ENCODE measurements around the gene POLR2E.

POLR2E gene

GRCh38 chr19:1074544-1075283 is 20.5 kb downstream of the POLR2E start:
- peaks cover 6% of the 10 kb centered on the region for H3K36me3 ChIP-seq (ENCODE audit: control insufficient read depth, insufficient read depth, low read length)
- H3K27ac ChIP-seq (ENCODE audit: low read length): no peak overlapping the region
- peaks cover 2% of the 10 kb centered on the region; the same call in 1 of the 2 replicates for H3K4me1 ChIP-seq (ENCODE audit: control insufficient read depth, insufficient read depth, low read length)
- no peaks in the 10 kb centered on the region for H3K9me3 ChIP-seq (ENCODE audit: control insufficient read depth, insufficient read depth, low read length)
- no peak for DNase-seq (ENCODE audit: low read depth, low spot score)
- H3K4me3 ChIP-seq (ENCODE audit: low read length): no peak overlapping the region
- no CpG with 5 or more reads among the region's 54 CpGs for WGBS (ENCODE audit: insufficient coverage, insufficient read length)
- H3K27me3 ChIP-seq (ENCODE audit: control insufficient read depth, insufficient read depth, low read length): no peaks in the 10 kb centered on the region

GRCh38 chr19:1073956-1074517 is 21.1 kb downstream of the POLR2E start:
- H3K27me3 ChIP-seq (ENCODE audit: control insufficient read depth, insufficient read depth, low read length): no peaks in the 10 kb centered on the region
- H3K27ac ChIP-seq (ENCODE audit: low read length): no peak overlapping the region
- no peak overlapping the region for H3K4me3 ChIP-seq (ENCODE audit: low read length)
- no peaks in the 10 kb centered on the region for H3K9me3 ChIP-seq (ENCODE audit: control insufficient read depth, insufficient read depth, low read length)
- no CpG with 5 or more reads among the region's 28 CpGs for WGBS (ENCODE audit: insufficient coverage, insufficient read length)
- peaks cover 2% of the 10 kb centered on the region; the same call in 1 of the 2 replicates for H3K4me1 ChIP-seq (ENCODE audit: control insufficient read depth, insufficient read depth, low read length)
- no peak for DNase-seq (ENCODE audit: low read depth, low spot score)
- peaks cover 6% of the 10 kb centered on the region for H3K36me3 ChIP-seq (ENCODE audit: control insufficient read depth, insufficient read depth, low read length)

GRCh38 chr19:1073063-1073955 is 21.9 kb downstream of the POLR2E start:
- peaks cover 2% of the 10 kb centered on the region; the same call in 1 of the 2 replicates for H3K4me1 ChIP-seq (ENCODE audit: control insufficient read depth, insufficient read depth, low read length)
- no peak for DNase-seq (ENCODE audit: low read depth, low spot score)
- H3K27me3 ChIP-seq (ENCODE audit: control insufficient read depth, insufficient read depth, low read length): no peaks in the 10 kb centered on the region
- no peaks in the 10 kb centered on the region for H3K9me3 ChIP-seq (ENCODE audit: control insufficient read depth, insufficient read depth, low read length)
- WGBS (ENCODE audit: insufficient coverage, insufficient read length): no CpG with 5 or more reads among the region's 30 CpGs
- H3K27ac ChIP-seq (ENCODE audit: low read length): no peak overlapping the region
- H3K4me3 ChIP-seq (ENCODE audit: low read length): no peak overlapping the region
- peaks cover 6% of the 10 kb centered on the region for H3K36me3 ChIP-seq (ENCODE audit: control insufficient read depth, insufficient read depth, low read length)

GRCh38 chr19:1072371-1073015 is 22.7 kb downstream of the POLR2E start:
- Histone ChIP-seq H3K27me3 (ENCODE audit: control insufficient read depth, insufficient read depth, low read length) (no peaks in the 10 kb centered on the region), H3K9me3 (ENCODE audit: control insufficient read depth, insufficient read depth, low read length) (no peaks in the 10 kb centered on the region), H3K36me3 (ENCODE audit: control insufficient read depth, insufficient read depth, low read length) (peaks cover 6% of the 10 kb centered on the region), H3K27ac (ENCODE audit: low read length) (no peak overlapping the region), H3K4me1 (ENCODE audit: control insufficient read depth, insufficient read depth, low read length) (peaks cover 2% of the 10 kb centered on the region; the same call in 1 of the 2 replicates), H3K4me3 (ENCODE audit: low read length) (no peak overlapping the region)
- no peak for DNase-seq (ENCODE audit: low read depth, low spot score)
- WGBS (ENCODE audit: insufficient coverage, insufficient read length): no CpG with 5 or more reads among the region's 11 CpGs

- Histone ChIP-seq H3K27me3 (ENCODE audit: control insufficient read depth, insufficient read depth, low read length) (no peaks in the 10 kb centered on the region), H3K36me3 (ENCODE audit: control insufficient read depth, insufficient read depth, low read length) (peaks cover 6% of the 10 kb centered on the region), H3K9me3 (ENCODE audit: control insufficient read depth, insufficient read depth, low read length) (no peaks in the 10 kb centered on the region), H3K27ac (ENCODE audit: low read length) (no peak overlapping the region), H3K4me3 (ENCODE audit: low read length) (peak overlapping the region; percentile 66), H3K4me1 (ENCODE audit: control insufficient read depth, insufficient read depth, low read length) (peaks cover 2% of the 10 kb centered on the region; the same call in 1 of the 2 replicates)
- WGBS (ENCODE audit: insufficient coverage, insufficient read length): no CpG with 5 or more reads among the region's 99 CpGs
- no peak for DNase-seq (ENCODE audit: low read depth, low spot score)
Measured at GRCh38 chr19:1070931-1071791, 24.0 kb downstream of the POLR2E start.

GRCh38 chr19:1070576-1070930 is 24.6 kb downstream of the POLR2E start:
- Histone ChIP-seq H3K9me3 (ENCODE audit: control insufficient read depth, insufficient read depth, low read length) (no peaks in the 10 kb centered on the region), H3K36me3 (ENCODE audit: control insufficient read depth, insufficient read depth, low read length) (peaks cover 6% of the 10 kb centered on the region), H3K27me3 (ENCODE audit: control insufficient read depth, insufficient read depth, low read length) (no peaks in the 10 kb centered on the region), H3K4me1 (ENCODE audit: control insufficient read depth, insufficient read depth, low read length) (peaks cover 5% of the 10 kb centered on the region; the same call in 1 of the 2 replicates), H3K27ac (ENCODE audit: low read length) (no peak overlapping the region), H3K4me3 (ENCODE audit: low read length) (peak overlapping the region; percentile 66; the same call in 1 of the 2 replicates)
- no CpG with 5 or more reads among the region's 21 CpGs for WGBS (ENCODE audit: insufficient coverage, insufficient read length)
- DNase-seq (ENCODE audit: low read depth, low spot score): no peak

- no peak for DNase-seq (ENCODE audit: low read depth, low spot score)
- no peaks in the 10 kb centered on the region for H3K27me3 ChIP-seq (ENCODE audit: control insufficient read depth, insufficient read depth, low read length)
- WGBS (ENCODE audit: insufficient coverage, insufficient read length): no CpG with 5 or more reads among the region's 25 CpGs
- H3K27ac ChIP-seq (ENCODE audit: low read length): no peak overlapping the region
- no peak overlapping the region for H3K4me3 ChIP-seq (ENCODE audit: low read length)
- no peaks in the 10 kb centered on the region for H3K9me3 ChIP-seq (ENCODE audit: control insufficient read depth, insufficient read depth, low read length)
- peaks cover 3% of the 10 kb centered on the region for H3K36me3 ChIP-seq (ENCODE audit: control insufficient read depth, insufficient read depth, low read length)
- H3K4me1 ChIP-seq (ENCODE audit: control insufficient read depth, insufficient read depth, low read length): peaks cover 7% of the 10 kb centered on the region; the same call in 1 of the 2 replicates
Measured at GRCh38 chr19:1069009-1069779, 26.0 kb downstream of the POLR2E start.

GRCh38 chr19:1068009-1069001 is 26.9 kb downstream of the POLR2E start:
- H3K27ac ChIP-seq (ENCODE audit: low read length): no peak overlapping the region
- no peaks in the 10 kb centered on the region for H3K9me3 ChIP-seq (ENCODE audit: control insufficient read depth, insufficient read depth, low read length)
- H3K36me3 ChIP-seq (ENCODE audit: control insufficient read depth, insufficient read depth, low read length): no peaks in the 10 kb centered on the region; the same call in 1 of the 2 replicates
- peaks cover 10% of the 10 kb centered on the region for H3K4me1 ChIP-seq (ENCODE audit: control insufficient read depth, insufficient read depth, low read length)
- no peak for DNase-seq (ENCODE audit: low read depth, low spot score)
- H3K27me3 ChIP-seq (ENCODE audit: control insufficient read depth, insufficient read depth, low read length): no peaks in the 10 kb centered on the region
- WGBS (ENCODE audit: insufficient coverage, insufficient read length): no CpG with 5 or more reads among the region's 45 CpGs
- H3K4me3 ChIP-seq (ENCODE audit: low read length): no peak overlapping the region

Measured in iPS DF 6.9 (cell line).